Caco-2 (cell line): ENCODE data around the gene IQGAP2. TPM values are rescaled to one million over a fixed set of nuclear protein-coding genes. Genes with fewer than 3 reads are reported as not detected.

Source experiments
- BruUV-seq: library from RNA; stranded (reverse); fragments of 400-500 nt; replicated peaks from 2 replicates; lab custom pipeline; 2021; lab: Mats Ljungman, UMichigan
- CTCF ChIA-PET: fragments of 300-600 bp; sonication (Branson Sonifier 250); formaldehyde crosslinking; loops from one replicate; lab custom pipeline; 2022; ENCODE audit warnings: antibody characterized with exemption; lab: Charles Lee
- POLR2A ChIA-PET: fragments of 300-600 bp; sonication (Branson Sonifier 250); formaldehyde crosslinking; loops from one replicate; lab custom pipeline; 2022; ENCODE audit warnings: antibody characterized with exemption; lab: Charles Lee
- DNase-seq, 2 experiments: peaks; one replicate each; pipeline versions ENCODE4 v3.0.0 to v3.0.0-alpha.2; 2020 to 2022
- H3K27me3 ChIP-seq: replicated peaks from 2 replicates; pipeline ENCODE4 v1.6.0; 2011; ENCODE audit warnings: low read length; ENCODE audit not compliant: control insufficient read depth, insufficient read depth
- H3K36me3 ChIP-seq: 2 replicates; pipeline ENCODE4 v1.5.1; 2011; ENCODE audit warnings: low read length; ENCODE audit not compliant: control insufficient read depth, insufficient read depth
- H3K4me1 ChIP-seq: fragments of 250-450 bp; sonication (Bioruptor Pico); 2 replicates; pipeline ENCODE4 v1.5.1; 2020; ENCODE audit warnings: mild to moderate bottlenecking
- H3K4me3 ChIP-seq: 2 replicates; pipeline ENCODE4 v1.5.1; 2011; ENCODE audit warnings: low read depth, mild to moderate bottlenecking, control low read depth, low read length
- H3K9me3 ChIP-seq: fragments of 250-450 bp; sonication (Bioruptor Pico); 2 replicates; pipeline ENCODE4 v1.5.1; 2020; ENCODE audit warnings: mild to moderate bottlenecking, moderate library complexity
- H3K27ac Mint-ChIP-seq: one replicate; pipeline ENCODE4 v1.8.0; 2022; ENCODE audit warnings: mixed read lengths; ENCODE audit not compliant: unreplicated experiment
- H3K27me3 Mint-ChIP-seq: one replicate; pipeline ENCODE4 v1.8.0; 2022; ENCODE audit warnings: mixed read lengths; ENCODE audit not compliant: insufficient read depth, unreplicated experiment
- H3K36me3 Mint-ChIP-seq: one replicate; pipeline ENCODE4 v1.8.0; 2022; ENCODE audit warnings: mild to moderate bottlenecking, mixed read lengths; ENCODE audit not compliant: insufficient read depth, unreplicated experiment
- H3K4me1 Mint-ChIP-seq: one replicate; pipeline ENCODE4 v1.8.0; 2022; ENCODE audit warnings: low read depth, mixed read lengths; ENCODE audit not compliant: unreplicated experiment
- H3K4me3 Mint-ChIP-seq: one replicate; pipeline ENCODE4 v1.8.0; 2022; ENCODE audit warnings: mild to moderate bottlenecking, moderate library complexity, mixed read lengths; ENCODE audit not compliant: unreplicated experiment
- H3K9me3 Mint-ChIP-seq: one replicate; pipeline ENCODE4 v1.8.0; 2022; ENCODE audit warnings: mixed read lengths; ENCODE audit not compliant: unreplicated experiment
- CTCF ChIP-seq, 2 experiments: fragments of 200-600 bp in 1 of 2; IDR thresholded peaks; 1 replicate in 1 of 2; 2 replicates in 1 of 2; pipeline versions ENCODE4 v1.5.1 to v1.8.0; 2011 to 2022; ENCODE audit warnings: antibody characterized with exemption in 1 of 2, control low read depth in 1 of 2, inconsistent platforms in 1 of 2, low read depth in 1 of 2, low read length in 1 of 2, mild to moderate bottlenecking in 1 of 2, moderate library complexity in 1 of 2; ENCODE audit not compliant: insufficient read depth in 1 of 2, severe bottlenecking in 1 of 2, unreplicated experiment in 1 of 2
- intact Hi-C: fragments of 100-400 bp; cut with micrococcal nuclease; formaldehyde crosslinking; loops from one replicate; pipeline ENCODE4 v1.10.0; 2022; ENCODE audit not compliant: unreplicated experiment
- total RNA-seq: library from RNA; stranded (reverse); gene quantifications from 2 replicates; pipeline ENCODE4 v1.2.3, GENCODE V29; 2022

The IQGAP2 gene
- total RNA-seq, 1 experiment from 2014 or later, result 89.4 TPM

GRCh38 chr5:76494201-76494600 is 91.1 kb downstream of the IQGAP2 start:
- Histone ChIP-seq H3K36me3 (no peaks in the 10 kb centered on the region; the same call in 1 of the 2 replicates), H3K4me1 (peaks cover 52% of the 10 kb centered on the region), H3K9me3 (no peaks in the 10 kb centered on the region), H3K27me3 (no peaks in the 10 kb centered on the region), H3K4me3 (no peak overlapping the region)
- no peak for TF ChIP-seq CTCF (IDR thresholded peaks at IDR 0.05; ENCODE audit: insufficient read depth in 1 of 2, low read depth in 1 of 2, low read length in 1 of 2, severe bottlenecking in 1 of 2, unreplicated experiment in 1 of 2)
- no TSS peak for BruUV-seq
- intact Hi-C loops, result no loop called here
- no peak overlapping the region for H3K4me3 Mint-ChIP-seq
- CTCF ChIA-PET, result no interaction called here
- H3K36me3 Mint-ChIP-seq, result peaks cover 11% of the 10 kb centered on the region
- POLR2A ChIA-PET, result no interaction called here
- H3K4me1 Mint-ChIP-seq, result peaks cover 48% of the 10 kb centered on the region
- no peak for DNase-seq
- H3K9me3 Mint-ChIP-seq, result no peaks in the 10 kb centered on the region
- no peaks in the 10 kb centered on the region for H3K27me3 Mint-ChIP-seq
- H3K27ac Mint-ChIP-seq, result no peak overlapping the region

- Histone ChIP-seq H3K4me1 (peaks cover 45% of the 10 kb centered on the region), H3K27me3 (no peaks in the 10 kb centered on the region), H3K4me3 (no peak overlapping the region), H3K9me3 (no peaks in the 10 kb centered on the region), H3K36me3 (no peaks in the 10 kb centered on the region; the same call in 1 of the 2 replicates)
- CTCF ChIA-PET, result no interaction called here
- H3K4me3 Mint-ChIP-seq, result no peak overlapping the region
- TF ChIP-seq CTCF (IDR thresholded peaks at IDR 0.05; ENCODE audit: insufficient read depth in 1 of 2, low read depth in 1 of 2, low read length in 1 of 2, severe bottlenecking in 1 of 2, unreplicated experiment in 1 of 2), result no peak
- intact Hi-C loops, result no loop called here
- H3K4me1 Mint-ChIP-seq, result peaks cover 39% of the 10 kb centered on the region
- no TSS peak for BruUV-seq
- no peaks in the 10 kb centered on the region for H3K9me3 Mint-ChIP-seq
- peaks cover 10% of the 10 kb centered on the region for H3K36me3 Mint-ChIP-seq
- no peak for DNase-seq
- H3K27me3 Mint-ChIP-seq, result no peaks in the 10 kb centered on the region
- no peak overlapping the region for H3K27ac Mint-ChIP-seq
- POLR2A ChIA-PET, result no interaction called here
These were observed 92.8 kb downstream of the IQGAP2 start for GRCh38 chr5:76495870-76496269.

- Mint-ChIP-seq H3K27me3 (no peaks in the 10 kb centered on the region), H3K36me3 (peaks cover 5% of the 10 kb centered on the region), H3K27ac (no peak overlapping the region), H3K9me3 (no peaks in the 10 kb centered on the region), H3K4me3 (no peak overlapping the region), H3K4me1 (peaks cover 27% of the 10 kb centered on the region)
- Histone ChIP-seq H3K4me1 (peaks cover 33% of the 10 kb centered on the region), H3K36me3 (no peaks in the 10 kb centered on the region; the same call in 1 of the 2 replicates), H3K4me3 (no peak overlapping the region), H3K9me3 (no peaks in the 10 kb centered on the region), H3K27me3 (no peaks in the 10 kb centered on the region)
- no peak for DNase-seq
- no TSS peak for BruUV-seq
- no peak for TF ChIP-seq CTCF (IDR thresholded peaks at IDR 0.05; ENCODE audit: insufficient read depth in 1 of 2, low read depth in 1 of 2, low read length in 1 of 2, severe bottlenecking in 1 of 2, unreplicated experiment in 1 of 2)
- ChIA-PET POLR2A (no interaction called here), CTCF (no interaction called here)
- intact Hi-C loops, result no loop called here
These were observed 94.0 kb downstream of the IQGAP2 start for GRCh38 chr5:76497065-76497460.
